ENCODE data around the gene KRTAP1-4.
"Not testable (repeated sequence)": the region's sequence is repeated elsewhere in the genome, so short reads cannot be mapped to it uniquely, and the experiment has no call there.

Gene KRTAP1-4, protein sequence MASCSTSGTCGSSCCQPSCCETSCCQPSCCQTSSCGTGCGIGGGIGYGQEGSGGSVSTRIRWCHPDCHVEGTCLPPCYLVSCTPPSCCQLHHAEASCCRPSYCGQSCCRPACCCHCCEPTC

DNA sequence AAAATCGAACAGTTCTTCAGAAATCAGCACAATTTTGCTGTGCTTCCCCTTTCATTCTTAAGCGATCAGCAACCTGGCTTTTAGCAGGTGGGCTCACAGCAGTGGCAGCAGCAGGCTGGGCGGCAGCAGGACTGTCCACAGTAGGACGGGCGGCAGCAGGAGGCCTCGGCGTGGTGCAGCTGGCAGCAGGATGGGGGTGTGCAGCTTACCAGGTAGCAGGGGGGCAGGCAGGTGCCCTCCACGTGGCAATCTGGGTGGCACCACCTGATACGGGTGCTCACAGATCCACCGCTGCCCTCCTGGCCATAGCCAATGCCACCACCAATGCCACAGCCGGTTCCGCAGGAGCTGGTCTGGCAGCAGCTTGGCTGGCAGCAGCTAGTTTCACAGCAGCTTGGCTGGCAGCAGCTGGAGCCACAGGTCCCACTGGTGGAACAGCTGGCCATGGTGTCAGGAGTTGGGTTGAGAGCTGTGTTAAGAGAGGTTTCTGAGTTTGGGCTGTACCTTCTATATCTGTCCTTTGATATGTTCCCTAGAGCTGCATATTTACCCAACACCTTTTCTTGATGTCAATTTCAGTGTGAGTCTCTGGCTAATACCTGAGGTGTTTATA lies at the start of gene KRTAP1-4:
TSS of gene KRTAP1-4 (minus strand) at position 563 of the 613 bp plus-strand sequence. CDS start at position 446, 117 bp downstream.
- in situ Hi-C loops (cut with MboI; ENCODE audit: low sequenced_read_pairs) = no loop called here

DNA sequence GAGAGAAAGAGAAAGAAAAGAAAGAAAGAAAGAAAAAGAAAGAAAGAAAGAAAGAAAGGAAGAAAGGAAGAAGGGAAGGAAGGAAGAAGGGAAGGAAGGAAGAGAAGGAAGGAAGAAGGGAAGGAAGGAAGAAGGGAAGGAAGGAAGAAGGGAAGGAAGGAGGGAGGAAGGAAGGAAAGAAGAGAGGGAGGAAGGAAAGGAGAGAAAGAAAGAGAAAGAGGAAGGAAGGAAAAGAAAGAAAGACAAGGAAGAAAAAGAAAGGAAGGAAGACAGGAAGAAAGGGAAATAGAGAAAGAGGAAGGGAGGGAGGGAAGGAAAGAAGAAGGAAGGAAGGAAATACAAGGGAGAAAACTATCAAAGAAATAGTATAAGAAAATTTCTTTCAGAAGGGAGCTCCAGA lies 46.8 kb upstream of the KRTAP1-4 start:
- in situ Hi-C loops (cut with MboI; ENCODE audit: low sequenced_read_pairs) = no loop called here

DNA sequence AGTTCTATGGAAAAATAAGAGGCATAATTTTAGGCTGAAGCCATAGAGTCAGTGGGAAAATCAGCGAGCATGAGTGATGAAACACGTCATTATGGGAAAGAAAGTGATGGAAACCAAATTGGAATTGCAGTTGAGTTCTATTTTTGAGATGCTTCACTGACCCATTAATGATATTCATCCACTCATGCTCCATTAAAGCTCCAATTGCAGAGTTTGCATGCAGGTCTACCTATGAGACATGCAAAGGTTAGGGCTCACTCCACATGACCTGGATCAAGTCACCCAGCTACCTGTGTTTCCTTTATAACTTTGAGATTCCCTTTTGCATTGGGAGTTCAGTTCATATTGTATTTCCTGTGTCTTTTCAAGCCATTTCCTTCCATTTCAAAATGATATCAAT lies 43.7 kb upstream of the KRTAP1-4 start:
- in situ Hi-C loops (cut with MboI; ENCODE audit: low sequenced_read_pairs) = no loop called here

DNA sequence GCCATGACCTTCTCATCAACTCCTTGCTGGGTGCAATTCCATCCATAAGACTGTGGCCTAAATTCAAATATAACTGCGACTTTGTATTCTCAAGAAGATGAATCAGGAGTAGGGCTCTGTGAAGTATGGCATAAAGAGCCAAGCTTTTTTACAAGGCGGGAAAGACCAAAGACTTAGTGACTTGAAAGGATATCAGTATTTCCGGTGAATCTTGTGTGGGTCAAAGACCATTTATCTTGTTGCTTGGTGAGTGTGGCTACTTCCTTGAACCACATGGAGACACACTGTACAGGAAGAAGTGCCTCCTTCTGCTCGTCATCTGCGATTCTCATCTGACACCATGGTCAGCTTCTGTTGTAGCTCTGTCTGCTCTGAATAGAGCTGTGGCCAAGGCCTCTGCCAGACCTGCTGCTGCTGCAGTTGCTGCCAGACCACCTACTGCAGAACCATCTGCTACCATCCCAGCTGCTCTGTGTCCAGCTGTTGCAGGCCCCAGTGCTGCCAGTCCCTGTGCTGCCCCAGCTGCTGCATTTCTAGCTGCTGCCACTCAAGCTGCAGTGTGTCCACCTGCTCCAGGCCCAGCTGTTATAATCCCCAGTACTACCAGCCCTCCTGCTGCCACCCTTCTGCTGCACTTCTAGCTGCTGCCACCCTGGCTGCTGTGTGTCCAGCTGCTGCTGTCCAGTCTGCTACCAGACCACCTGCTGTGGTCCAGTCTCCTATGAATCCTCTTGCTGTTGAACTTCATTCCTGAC lies 41.8 kb upstream of the KRTAP1-4 start:
- in situ Hi-C loops (cut with MboI; ENCODE audit: low sequenced_read_pairs) = no loop called here

DNA sequence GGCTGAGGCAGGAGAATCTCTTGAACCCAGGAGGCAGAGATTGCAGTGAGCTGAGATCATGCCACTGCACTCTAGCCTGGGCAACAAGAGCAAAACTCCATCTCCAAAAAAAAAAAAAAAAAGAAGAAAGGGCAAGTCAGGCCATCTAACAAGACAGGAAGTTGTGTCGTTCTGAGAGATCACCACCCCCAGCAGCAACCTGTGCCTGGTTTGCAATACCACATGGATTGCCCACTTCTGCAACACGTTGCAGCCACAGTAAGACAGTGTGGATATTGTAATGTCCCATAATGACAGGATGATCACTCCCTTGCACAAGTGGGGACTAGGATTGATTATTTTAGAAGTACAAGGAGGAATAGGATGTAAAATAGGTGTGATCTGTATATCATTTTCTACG lies 39.0 kb upstream of the KRTAP1-4 start:
- in situ Hi-C loops (cut with MboI; ENCODE audit: low sequenced_read_pairs) = no loop called here

DNA sequence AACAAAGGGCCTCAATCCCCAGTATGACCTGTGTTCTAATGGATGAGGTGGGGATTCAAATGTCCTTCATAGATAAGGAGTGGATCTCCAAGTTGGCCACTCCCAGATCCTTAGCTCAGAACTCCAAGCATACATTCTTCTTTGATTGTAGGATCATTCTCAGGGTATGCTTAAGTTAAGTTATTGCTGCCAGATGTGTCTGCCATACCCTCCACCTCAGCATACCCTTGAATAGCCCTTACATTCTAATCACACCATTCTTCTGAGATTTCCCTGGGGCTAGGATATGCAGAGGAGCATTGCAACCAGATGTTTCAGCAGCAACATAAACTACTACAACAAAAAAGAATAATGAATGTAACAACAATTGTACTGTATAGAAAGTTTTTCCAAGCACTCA lies 37.3 kb upstream of the KRTAP1-4 start:
- in situ Hi-C loops (cut with MboI; ENCODE audit: low sequenced_read_pairs) = no loop called here

DNA sequence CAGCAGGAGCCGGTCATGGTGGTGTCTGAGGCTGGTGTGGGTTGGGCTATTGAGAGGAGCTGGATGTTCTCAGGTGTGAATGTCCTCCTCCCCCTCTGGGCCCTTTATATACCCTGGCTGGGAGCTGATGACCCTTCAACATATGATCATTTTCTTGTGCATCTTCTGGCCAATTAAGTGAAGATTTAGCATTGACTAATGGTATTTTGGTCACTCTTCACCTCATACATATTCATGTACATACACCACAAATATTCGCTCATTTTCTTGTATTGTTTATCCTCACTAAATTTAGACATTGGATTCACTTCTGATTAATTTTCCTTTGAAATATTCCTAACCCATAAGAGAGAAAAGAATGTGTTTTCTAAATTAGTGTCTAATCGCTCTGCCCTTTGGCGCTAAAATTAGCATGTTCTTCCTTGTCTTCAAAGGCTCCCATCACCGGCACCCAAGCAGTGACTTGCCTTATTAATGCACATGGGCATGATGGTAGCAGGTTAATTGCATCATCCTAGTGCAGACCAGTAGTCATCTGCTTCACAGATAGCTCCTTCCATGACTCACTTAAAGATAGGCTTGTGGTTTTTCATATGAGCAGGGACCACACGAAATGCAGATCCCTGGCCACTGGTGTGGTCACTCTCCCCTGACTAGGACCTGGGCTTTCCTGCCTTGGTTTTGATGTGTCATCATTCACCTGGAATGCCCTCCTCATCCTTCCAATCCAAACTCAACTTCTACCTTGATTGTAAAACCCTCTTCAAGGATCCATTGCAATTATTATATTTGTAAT lies 36.0 kb upstream of the KRTAP1-4 start, which contains the start of gene KRTAP2-4:
TSS of gene KRTAP2-4 (minus strand) at position 51 of the 796 bp plus-strand sequence. CDS start at position 17, 34 bp downstream.
- in situ Hi-C loops (cut with MboI; ENCODE audit: low sequenced_read_pairs) = no loop called here

DNA sequence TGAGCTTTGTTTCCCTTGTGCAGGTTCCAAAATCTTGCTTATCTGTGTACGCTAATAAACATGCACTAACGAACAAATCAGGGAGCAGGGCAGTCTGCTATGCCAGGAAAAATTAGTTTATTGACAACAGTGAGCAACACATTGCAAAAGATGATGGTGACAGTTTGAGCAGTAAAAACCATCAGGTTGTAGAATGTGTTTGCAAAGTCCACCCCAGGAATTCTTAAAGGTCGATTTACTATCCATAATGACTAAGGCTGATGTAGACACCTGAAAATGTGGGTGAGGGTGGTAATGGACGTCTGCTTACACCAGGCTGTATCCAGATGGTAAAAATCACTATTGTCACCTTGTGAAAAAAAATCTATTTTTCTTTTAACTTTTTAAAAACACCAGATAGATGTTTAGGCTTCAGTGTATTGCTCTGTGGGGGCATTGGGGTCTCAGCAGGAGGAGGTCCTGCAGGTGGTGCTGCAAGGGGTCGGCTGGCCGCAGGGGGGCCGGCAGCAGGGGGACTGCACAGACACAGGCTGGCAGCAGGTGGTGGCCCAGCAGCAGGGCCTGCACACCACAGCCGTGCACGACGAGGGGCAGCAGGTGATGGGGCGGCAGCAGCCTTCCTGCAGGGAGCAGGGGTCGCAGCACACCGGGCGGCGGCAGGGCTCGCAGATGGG lies 35.2 kb upstream of the KRTAP1-4 start:
- in situ Hi-C loops (cut with MboI; ENCODE audit: low sequenced_read_pairs) = not testable (repeated sequence)

DNA sequence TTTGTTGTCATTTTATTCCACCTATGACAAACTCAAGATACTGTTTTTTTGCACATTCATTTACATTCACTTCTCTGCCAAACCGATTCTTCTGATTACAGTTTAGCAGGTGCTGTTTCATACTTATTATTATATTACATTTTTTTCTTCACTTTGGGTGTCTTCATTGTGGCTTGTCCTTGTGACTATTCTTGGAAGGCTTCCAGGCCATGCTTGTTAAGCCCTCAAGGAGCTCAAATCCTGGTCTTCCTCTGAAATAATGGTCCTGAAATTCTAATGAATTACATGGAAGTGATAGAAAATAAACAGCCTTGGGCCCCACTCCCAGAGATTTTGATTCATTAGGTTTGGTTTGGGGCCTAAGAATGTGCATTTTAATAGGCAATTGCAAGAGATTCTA lies 34.3 kb upstream of the KRTAP1-4 start:
- in situ Hi-C loops (cut with MboI; ENCODE audit: low sequenced_read_pairs) = no loop called here

DNA sequence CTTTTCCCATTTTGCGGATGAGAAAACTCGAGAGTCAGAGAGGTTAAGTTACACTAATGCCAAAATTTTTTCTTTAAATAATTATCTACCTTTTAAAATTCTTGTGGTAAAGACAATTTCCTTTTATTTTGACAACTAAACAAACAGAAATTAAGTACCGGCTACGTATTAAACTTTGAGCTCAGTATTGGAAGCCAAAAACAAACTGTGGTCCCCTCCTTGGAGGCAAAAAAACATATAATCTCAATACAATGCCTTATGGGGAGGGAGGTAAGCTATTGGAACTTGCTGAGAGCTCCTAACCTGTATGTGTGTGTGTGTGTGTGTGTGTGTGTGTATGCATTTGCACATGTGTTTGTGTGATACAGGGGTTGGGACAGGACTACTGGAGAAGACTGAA lies 33.5 kb upstream of the KRTAP1-4 start:
- in situ Hi-C loops (cut with MboI; ENCODE audit: low sequenced_read_pairs) = no loop called here

DNA sequence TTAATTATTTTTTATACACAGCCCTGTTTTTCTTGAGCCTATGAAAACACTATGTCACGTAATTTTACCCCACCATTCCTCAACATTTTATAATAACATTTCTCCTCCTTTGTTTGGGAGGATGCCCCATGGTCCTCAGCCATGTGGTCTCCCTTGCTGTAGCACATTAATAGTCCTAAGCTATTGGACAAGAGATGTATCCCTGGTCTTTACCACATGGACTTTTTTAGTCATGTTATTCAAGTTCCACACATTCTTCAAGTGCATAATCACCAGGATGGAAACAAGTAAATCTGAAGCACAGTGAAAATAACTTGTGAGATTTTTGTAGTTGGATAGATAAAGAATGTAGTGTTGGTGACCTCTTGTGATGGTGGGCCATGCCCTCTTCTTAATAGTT lies 32.0 kb upstream of the KRTAP1-4 start:
- in situ Hi-C loops (cut with MboI; ENCODE audit: low sequenced_read_pairs) = no loop called here

DNA sequence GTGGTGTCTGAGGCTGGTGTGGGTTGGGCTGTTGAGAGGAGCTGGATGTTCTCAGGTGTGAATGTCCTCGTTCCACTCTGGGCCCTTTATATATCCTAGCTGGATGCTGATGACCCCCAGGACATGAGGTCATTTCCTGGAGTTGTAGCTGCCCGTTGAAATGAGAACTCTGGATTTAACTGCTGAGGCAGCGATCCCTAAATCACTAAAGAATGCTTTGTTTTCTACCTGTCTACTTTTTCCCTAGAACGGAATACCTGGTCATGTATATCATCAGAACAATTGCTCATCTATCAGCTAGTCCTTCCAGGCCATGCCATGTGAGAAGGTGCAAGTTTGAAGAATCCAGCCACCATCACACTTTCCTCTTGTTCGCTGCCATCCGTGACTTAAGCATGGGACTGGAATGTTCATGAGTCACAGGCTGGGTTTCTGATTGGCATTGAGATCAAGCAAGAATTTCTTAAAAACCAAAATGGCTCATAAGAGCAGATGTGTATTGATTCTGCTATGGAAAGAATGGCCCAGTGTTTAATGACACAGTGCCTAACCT lies 30.1 kb upstream of the KRTAP1-4 start, which contains the start of gene KRTAP2-3:
TSS of gene KRTAP2-3 (minus strand) at position 63 of the 553 bp plus-strand sequence. CDS start 64 bp downstream, outside the sequence.
- in situ Hi-C loops (cut with MboI; ENCODE audit: low sequenced_read_pairs) = no loop called here

DNA sequence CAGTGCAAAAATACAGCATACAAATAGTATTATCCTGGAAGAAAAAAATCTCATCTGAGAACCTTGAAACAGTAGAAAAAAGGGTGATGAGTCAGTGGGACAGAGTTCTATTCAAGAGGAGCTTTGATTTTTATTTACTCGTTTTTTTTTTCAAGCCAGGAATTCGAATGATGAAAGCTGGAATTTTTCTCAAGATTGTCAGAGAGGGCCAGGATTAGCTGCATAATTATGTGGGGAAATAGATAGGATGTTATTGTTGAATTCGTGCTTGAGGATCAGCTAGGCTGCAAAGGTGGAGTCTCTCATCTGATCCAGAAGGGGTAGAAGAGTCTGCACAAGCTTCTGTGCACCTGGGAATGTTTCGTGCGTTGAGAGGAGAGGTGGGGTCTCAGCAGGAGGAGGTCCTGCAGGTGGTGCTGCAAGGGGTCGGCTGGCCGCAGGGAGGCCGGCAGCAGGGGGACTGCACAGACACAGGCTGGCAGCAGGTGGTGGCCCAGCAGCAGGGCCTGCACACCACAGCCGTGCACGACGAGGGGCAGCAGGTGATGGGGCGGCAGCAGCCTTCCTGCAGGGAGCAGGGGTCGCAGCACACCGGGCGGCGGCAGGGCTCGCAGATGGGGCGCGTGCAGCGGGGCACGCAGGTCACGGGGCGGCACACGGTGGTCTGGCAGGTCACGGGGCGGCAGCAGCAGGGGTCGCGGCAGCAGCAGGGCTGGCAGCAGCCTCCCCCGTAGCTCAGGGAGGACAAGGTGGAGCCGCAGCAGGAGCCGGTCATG lies 29.5 kb upstream of the KRTAP1-4 start:
- in situ Hi-C loops (cut with MboI; ENCODE audit: low sequenced_read_pairs) = not testable (repeated sequence)

DNA sequence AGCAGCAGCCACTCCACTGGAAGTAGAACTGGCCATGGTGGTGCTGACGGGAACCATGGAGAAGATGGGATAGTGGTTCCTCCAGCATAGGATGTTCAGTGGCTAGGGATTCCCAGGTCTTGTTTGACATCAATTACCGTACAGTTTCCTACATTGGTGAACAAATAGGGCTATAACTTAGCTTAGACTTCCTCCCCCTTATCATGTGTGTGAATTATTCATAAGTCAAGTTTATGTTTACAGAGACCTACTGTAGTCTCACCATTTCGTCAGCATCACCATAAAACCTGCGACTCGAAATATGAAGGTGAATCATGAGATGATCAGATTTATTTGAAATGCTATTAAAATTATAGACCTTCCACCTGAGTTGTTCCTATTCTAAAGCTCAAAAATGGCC lies 28.7 kb upstream of the KRTAP1-4 start:
- in situ Hi-C loops (cut with MboI; ENCODE audit: low sequenced_read_pairs) = no loop called here

DNA sequence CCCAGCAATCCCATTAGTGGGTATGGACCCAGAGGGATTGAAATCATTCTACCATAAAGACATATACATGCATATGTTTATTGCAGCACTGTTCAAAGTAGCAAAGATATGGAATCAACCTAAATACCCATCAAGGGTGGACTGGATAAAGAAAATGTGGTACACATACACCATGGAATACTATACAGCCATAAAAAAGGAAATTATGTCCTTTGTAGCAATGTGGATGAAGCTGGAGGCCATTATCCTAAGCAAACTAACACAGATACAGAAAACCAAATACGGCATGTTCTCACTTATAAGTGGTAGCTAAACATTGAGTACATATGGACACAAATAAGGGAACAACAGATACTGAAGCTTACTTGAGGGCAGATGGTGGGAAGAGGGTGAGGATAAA lies 27.6 kb upstream of the KRTAP1-4 start:
- in situ Hi-C loops (cut with MboI; ENCODE audit: low sequenced_read_pairs) = no loop called here

DNA sequence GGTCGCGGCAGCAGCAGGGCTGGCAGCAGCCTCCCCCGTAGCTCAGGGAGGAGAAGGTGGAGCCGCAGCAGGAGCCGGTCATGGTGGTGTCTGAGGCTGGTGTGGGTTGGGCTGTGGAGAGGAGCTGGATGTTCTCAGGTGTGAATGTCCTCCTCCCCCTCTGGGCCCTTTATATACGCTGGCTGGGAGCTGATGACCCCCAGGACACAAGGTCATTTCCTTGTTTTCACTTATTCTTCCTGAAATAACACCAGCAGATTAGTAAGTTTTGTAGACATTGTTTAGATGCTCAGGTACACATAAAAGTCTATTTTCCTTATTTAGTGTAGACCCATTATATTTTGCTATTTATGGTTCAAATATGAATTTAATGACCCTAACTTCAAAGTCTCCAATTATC lies 25.1 kb upstream of the KRTAP1-4 start, which contains the start of gene KRTAP2-2:
TSS of gene KRTAP2-2 (minus strand) at position 101 of the 400 bp plus-strand sequence. CDS start at position 82, 19 bp downstream.
- in situ Hi-C loops (cut with MboI; ENCODE audit: low sequenced_read_pairs) = not testable (repeated sequence)

DNA sequence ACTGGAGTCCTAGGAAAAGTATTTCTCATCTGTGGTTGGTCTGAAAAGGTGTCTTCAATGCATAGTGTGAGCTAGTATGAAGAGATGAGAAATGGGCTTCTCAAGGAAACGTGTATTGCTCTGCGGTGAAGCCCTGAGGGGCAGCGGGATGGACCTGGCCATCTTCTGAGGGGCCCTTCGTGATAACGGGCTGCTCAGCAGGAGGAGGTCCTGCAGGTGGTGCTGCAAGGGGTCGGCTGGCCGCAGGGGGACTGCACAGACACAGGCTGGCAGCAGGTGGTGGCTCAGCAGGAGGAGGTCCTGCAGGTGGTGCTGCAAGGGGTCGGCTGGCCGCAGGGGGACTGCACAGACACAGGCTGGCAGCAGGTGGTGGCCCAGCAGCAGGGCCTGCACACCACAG lies 24.6 kb upstream of the KRTAP1-4 start:
- in situ Hi-C loops (cut with MboI; ENCODE audit: low sequenced_read_pairs) = not testable (repeated sequence)

DNA sequence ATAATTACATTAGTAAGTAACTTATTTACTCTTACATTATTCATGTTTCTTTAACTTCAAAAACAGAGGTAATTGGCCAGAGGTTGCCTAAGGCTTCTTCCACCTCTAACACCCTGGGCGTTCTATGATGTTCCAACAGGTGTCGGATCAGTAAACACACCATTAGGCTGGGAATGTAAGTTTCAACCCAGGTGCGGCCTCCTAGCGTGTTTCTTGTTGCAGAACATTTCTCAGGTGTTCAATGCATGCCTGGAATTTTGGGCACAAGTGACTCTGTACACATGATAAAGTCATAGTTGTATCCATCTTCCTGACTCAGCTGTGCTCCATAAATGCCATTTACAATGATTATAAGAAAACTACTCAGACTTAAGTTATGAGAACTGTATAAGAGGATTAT lies 24.0 kb upstream of the KRTAP1-4 start:
- in situ Hi-C loops (cut with MboI; ENCODE audit: low sequenced_read_pairs) = no loop called here

DNA sequence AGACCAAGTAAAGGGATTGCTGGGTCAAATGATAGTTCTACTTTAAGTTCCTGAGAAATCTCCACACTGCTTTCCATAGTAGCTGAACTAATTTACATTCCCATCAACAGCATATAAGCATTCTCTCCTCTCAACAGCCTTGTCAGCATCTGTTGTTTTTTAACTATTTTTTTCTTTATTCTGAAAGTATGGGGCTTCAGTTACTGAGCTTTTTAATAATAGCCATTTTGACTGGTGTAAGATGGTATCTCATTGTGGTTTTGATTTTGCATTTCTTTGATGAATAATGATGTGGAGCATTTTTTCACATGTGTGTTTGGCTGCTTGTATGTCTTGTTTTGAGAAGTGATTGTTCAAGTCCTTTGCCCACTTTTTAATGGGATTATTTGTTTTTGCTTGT lies 22.6 kb upstream of the KRTAP1-4 start:
- in situ Hi-C loops (cut with MboI; ENCODE audit: low sequenced_read_pairs) = no loop called here

Data from HL-60/S4 treated with phorbol 12-myristate 13-acetate at 8.2 ng/mL for 4 days and 3 days (cell line).